Sigmoid colon (tissue), 7 donors: ENCODE measurements around the gene POLR1E. TPM values are rescaled to one million over a fixed set of nuclear protein-coding genes. Genes with fewer than 3 reads are reported as not detected.

Source experiments
- DNase-seq: peaks from one replicate; pipeline ENCODE4 v3.0.0-alpha.2; 2019
- H3K27ac ChIP-seq, 4 donors: fragments of 200-600 bp; sonication (generic); one replicate each; pipeline ENCODE4 v1.5.1; 2016 to 2019; ENCODE audit warnings: mild to moderate bottlenecking in 1 of 4
- H3K27me3 ChIP-seq, 3 donors: fragments of 200-600 bp; sonication (generic); one replicate each; pipeline ENCODE4 v1.5.1; 2019; ENCODE audit warnings: mild to moderate bottlenecking in 1 of 3
- H3K36me3 ChIP-seq, 4 donors: fragments of 200-600 bp; sonication (generic); one replicate each; pipeline ENCODE4 v1.5.1; 2016 to 2019
- H3K4me1 ChIP-seq, 4 donors: fragments of 200-600 bp; sonication (generic); one replicate each; pipeline ENCODE4 v1.5.1; 2017 to 2019
- H3K4me3 ChIP-seq, 4 donors: fragments of 200-600 bp; sonication (generic); one replicate each; pipeline ENCODE4 v1.5.1; 2017 to 2019; ENCODE audit warnings: mild to moderate bottlenecking in 2 of 4, moderate library complexity in 1 of 4
- H3K9me3 ChIP-seq, 4 donors: fragments of 200-600 bp in 3 of 4; sonication (generic) in 3 of 4; one replicate each; pipeline versions ENCODE4 v1.5.1 to v1.6.1; 2013 to 2019
- CTCF ChIP-seq, 4 experiments: fragments of 450-650 bp in 3 of 4; fragments of 200-600 bp in 1 of 4; IDR thresholded peaks; one replicate each; pipeline ENCODE4 v1.5.1; 2016 to 2019; ENCODE audit warnings: antibody characterized with exemption in 4 of 4, mild to moderate bottlenecking in 3 of 4, moderate library complexity in 2 of 4
- EP300 ChIP-seq, 4 donors: sonication (generic); formaldehyde crosslinking; IDR thresholded peaks; one replicate each; pipeline ENCODE4 v1.6.1; 2017; ENCODE audit warnings: antibody characterized with exemption in 4 of 4
- POLR2A ChIP-seq, 2 donors: fragments of 450-650 bp; IDR thresholded peaks; one replicate each; pipeline ENCODE4 v1.6.1; 2016; ENCODE audit warnings: antibody characterized with exemption in 2 of 2, mild to moderate bottlenecking in 2 of 2, moderate library complexity in 2 of 2
- POLR2AphosphoS5 ChIP-seq, 4 donors: sonication (generic); formaldehyde crosslinking; IDR thresholded peaks; one replicate each; pipeline ENCODE4 v1.6.1; 2017; ENCODE audit warnings: antibody characterized with exemption in 4 of 4
- WGBS, 2 donors: extraction: QIAGEN DNeasy Blood & Tissue Kit; methylation state at CpG; one replicate each; pipeline ENCODE4 v1.1.7; 2013; 5-methylcytosine and 5-hydroxymethylcytosine counted together
- intact Hi-C: fragments of 100-400 bp; cut with DNase I; formaldehyde crosslinking; loops from one replicate; pipeline ENCODE4 v1.15.1; 2023
- polyA plus RNA-seq, 3 donors: library from polyadenylated mRNA; stranded (reverse); fragments of 200-250 nt; gene quantifications; one replicate each; pipeline ENCODE4 v1.2.3, GENCODE V29; 2013
- total RNA-seq, 4 donors: library from RNA; depleted of rRNA; stranded (reverse); fragments of >200 nt; gene quantifications; one replicate each; pipeline ENCODE4 v1.1.0, GENCODE V29; 2016
- donor health status: healthy with polysubstance abuse.
- donor health status: Bipolar disorder and iron deficiency.
- donor health status: healthy.

Gene POLR1E
- total and polyA plus RNA-seq, 7 donors = 4.6 to 33.4 (median 22.3) TPM

DNA sequence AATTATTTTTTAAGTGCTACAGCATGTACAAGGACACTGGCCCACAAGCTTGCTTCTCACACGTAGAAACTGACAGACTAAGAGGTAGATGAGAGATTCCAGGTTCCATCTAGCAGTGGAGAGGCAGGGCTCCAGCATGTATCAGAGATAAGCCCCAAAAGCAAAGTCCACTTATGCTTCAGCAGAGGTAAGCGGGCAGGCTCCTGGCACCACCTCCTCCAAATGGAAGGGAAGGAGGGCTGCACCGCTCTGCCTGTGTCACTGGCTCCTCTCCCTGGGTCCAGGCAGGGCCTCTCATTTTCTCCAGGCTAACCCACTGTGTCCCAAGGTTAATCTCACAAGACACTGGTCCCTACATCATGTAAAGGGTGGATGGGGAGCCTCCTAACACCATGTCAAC, 47.4 kb upstream of the POLR1E start:
- Histone ChIP-seq H3K4me3 (no peak overlapping the region), H3K27ac (no peak overlapping the region), H3K27me3 (no peaks in the 10 kb centered on the region), H3K36me3 (peaks cover 22 to 83% (median 44%) of the 10 kb centered on the region in 4 donors), H3K9me3 (no peaks in the 10 kb centered on the region), H3K4me1 (peaks cover 0 to 18% (median 7%) of the 10 kb centered on the region in 4 donors)
- TF ChIP-seq EP300 (IDR thresholded peaks at IDR 0.05) = no peak
- no peak for TF ChIP-seq POLR2AphosphoS5 (IDR thresholded peaks at IDR 0.05)
- no peak for TF ChIP-seq POLR2A (IDR thresholded peaks at IDR 0.05)
- no peak for TF ChIP-seq CTCF (IDR thresholded peaks at IDR 0.05)
- 74 to 91% methylated on average over 3 of the region's 3 CpGs for WGBS, 2 donors
- no peak for DNase-seq
- intact Hi-C loops = no loop called here

DNA sequence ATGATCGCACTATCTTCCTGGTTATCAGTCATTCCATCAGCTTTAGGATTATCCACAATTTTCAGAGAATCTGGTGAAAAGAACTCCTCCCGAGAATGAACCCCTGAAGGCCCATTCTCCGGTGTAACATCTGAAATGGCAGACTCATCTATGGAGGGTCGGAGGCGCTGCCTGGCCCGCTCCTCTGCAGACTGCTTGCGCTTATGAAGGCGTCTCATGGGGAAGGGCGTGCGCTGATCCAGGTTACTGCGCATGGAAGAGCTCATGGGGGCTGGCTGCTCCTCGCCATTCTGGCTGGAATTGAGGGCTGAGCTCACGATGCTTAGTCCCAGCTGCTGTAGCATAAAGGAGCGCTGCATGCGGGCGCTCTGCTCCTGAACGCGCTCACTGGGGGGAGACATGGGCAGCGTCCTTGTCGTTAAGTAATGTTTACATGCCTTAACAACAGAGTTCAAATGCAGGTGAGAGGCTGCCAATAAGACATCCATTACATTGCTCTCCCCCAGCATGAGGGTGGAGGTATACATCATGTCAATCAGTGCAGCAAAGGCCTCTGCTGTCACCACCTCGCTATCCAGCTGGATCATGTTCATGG, 43.9 kb upstream of the POLR1E start:
- Histone ChIP-seq H3K36me3 (peaks cover 17 to 55% (median 37%) of the 10 kb centered on the region in 4 donors), H3K4me3 (no peak overlapping the region), H3K27me3 (no peaks in the 10 kb centered on the region), H3K4me1 (peaks cover 0 to 14% (median 0%) of the 10 kb centered on the region in 4 donors), H3K27ac (no peak overlapping the region), H3K9me3 (no peaks in the 10 kb centered on the region)
- WGBS, 2 donors = 92 to 94% methylated on average over 21 of the region's 21 CpGs
- intact Hi-C loops = no loop called here
- no peak for TF ChIP-seq EP300 (IDR thresholded peaks at IDR 0.05)
- no peak for TF ChIP-seq POLR2A (IDR thresholded peaks at IDR 0.05)
- no peak for TF ChIP-seq CTCF (IDR thresholded peaks at IDR 0.05)
- TF ChIP-seq POLR2AphosphoS5 (IDR thresholded peaks at IDR 0.05) = no peak
- DNase-seq = no peak

DNA sequence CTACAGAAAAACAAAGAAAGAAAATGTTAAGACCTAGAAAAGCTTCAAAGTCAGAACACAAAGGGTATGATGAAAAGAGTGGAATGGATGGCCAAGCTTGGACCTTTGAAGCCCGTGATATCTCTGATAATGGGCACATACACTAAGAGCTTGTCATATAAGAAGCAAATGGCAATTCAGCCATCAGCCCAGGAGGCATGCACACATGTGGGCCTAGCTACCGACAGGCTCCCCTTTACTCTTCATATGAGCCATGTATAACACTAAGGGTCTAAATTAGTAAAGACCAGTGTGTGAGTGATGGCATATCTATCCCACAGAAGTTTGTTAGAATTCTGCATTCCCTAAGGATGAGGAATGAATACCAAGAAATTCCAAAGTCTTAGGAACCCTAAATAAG, 43.2 kb upstream of the POLR1E start:
- H3K27me3 ChIP-seq = no peaks in the 10 kb centered on the region
- H3K4me1 ChIP-seq = peaks cover 0 to 14% (median 0%) of the 10 kb centered on the region in 4 donors
- H3K27ac ChIP-seq = no peak overlapping the region
- H3K36me3 ChIP-seq = peaks cover 14 to 48% (median 30%) of the 10 kb centered on the region in 4 donors
- TF ChIP-seq CTCF (IDR thresholded peaks at IDR 0.05) (no peak), EP300 (IDR thresholded peaks at IDR 0.05) (no peak), POLR2AphosphoS5 (IDR thresholded peaks at IDR 0.05) (no peak), POLR2A (IDR thresholded peaks at IDR 0.05) (no peak)
- WGBS, 2 donors = 89 to 95% methylated on average over 2 of the region's 2 CpGs
- no peak overlapping the region for H3K4me3 ChIP-seq
- DNase-seq = no peak
- no peaks in the 10 kb centered on the region for H3K9me3 ChIP-seq
- intact Hi-C loops = no loop called here

DNA sequence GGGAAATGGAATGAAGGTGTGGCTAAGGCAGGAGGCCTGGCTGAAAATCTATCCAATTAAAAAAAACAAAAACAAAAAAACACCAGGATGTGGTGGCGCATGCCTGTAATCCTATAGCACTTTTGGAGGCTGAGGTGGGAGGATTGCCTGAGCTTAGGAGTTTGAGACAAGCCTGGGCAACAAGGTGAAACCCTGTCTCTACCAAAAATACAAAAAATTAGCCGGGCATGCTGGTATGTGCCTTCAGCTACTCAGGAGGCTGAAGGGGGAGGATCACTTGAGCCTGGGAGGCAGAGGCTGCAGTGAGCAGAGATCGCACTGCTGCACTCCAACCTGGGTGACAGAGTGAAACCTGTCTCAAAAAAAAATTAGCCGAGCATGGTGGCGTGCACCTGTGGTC, 42.2 kb upstream of the POLR1E start:
- Histone ChIP-seq H3K4me1 (peaks cover 0 to 13% (median 0%) of the 10 kb centered on the region in 4 donors), H3K27me3 (no peaks in the 10 kb centered on the region), H3K9me3 (no peaks in the 10 kb centered on the region), H3K36me3 (peaks cover 14 to 38% (median 21%) of the 10 kb centered on the region in 4 donors), H3K27ac (no peak overlapping the region), H3K4me3 (no peak overlapping the region)
- TF ChIP-seq POLR2AphosphoS5 (IDR thresholded peaks at IDR 0.05) = no peak
- TF ChIP-seq POLR2A (IDR thresholded peaks at IDR 0.05) = no peak
- no peak for TF ChIP-seq CTCF (IDR thresholded peaks at IDR 0.05)
- no peak for TF ChIP-seq EP300 (IDR thresholded peaks at IDR 0.05)
- intact Hi-C loops = no loop called here
- 89 to 99% methylated on average over 5 of the region's 5 CpGs for WGBS, 2 donors
- no peak for DNase-seq

- 17 to 70% methylated on average over 2 of the region's 2 CpGs for WGBS, 2 donors
- Histone ChIP-seq H3K4me3 (no peak overlapping the region), H3K27me3 (no peaks in the 10 kb centered on the region), H3K27ac (no peak overlapping the region), H3K9me3 (no peaks in the 10 kb centered on the region), H3K4me1 (peaks cover 0 to 9% (median 1%) of the 10 kb centered on the region in 4 donors), H3K36me3 (peaks cover 14 to 25% (median 19%) of the 10 kb centered on the region in 4 donors)
- DNase-seq = no peak
- TF ChIP-seq CTCF (IDR thresholded peaks at IDR 0.05) (no peak), EP300 (IDR thresholded peaks at IDR 0.05) (no peak), POLR2AphosphoS5 (IDR thresholded peaks at IDR 0.05) (no peak), POLR2A (IDR thresholded peaks at IDR 0.05) (no peak)
- intact Hi-C loops = no loop called here
Observed at GRCh38 chr9:37444890-37445289, 40.9 kb upstream of the POLR1E start.
